ENCODE results near the gene CCNJ. TPM values are rescaled to one million over a fixed set of nuclear protein-coding genes. Genes with fewer than 3 reads are reported as not detected.
A peak's percentile ranks its signal among the peaks of the same experiment; 100 is the strongest.

CCNJ gene
- total and polyA plus RNA-seq, 9 of the 15 experiments (the other 6 are each of a cell fraction or from before 2014, with no cell fraction given), result 0.69 to 15.7 (median 9.2) TPM

- TF ChIP-seq KLF13 (tag; IDR thresholded peaks at IDR 0.05; ENCODE audit: borderline replicate concordance, low read depth) (no peak), LARP7 (IDR thresholded peaks at IDR 0.05) (no peak), KLF16 (IDR thresholded peaks at IDR 0.05) (0 out of 2 replicates have a peak, but pooled peaks have one; percentile 8), CHD4 (IDR thresholded peaks at IDR 0.05; ENCODE audit: insufficient read depth, insufficient replicate concordance, low read depth, low read length, poor library complexity, severe bottlenecking) (no peak), SNIP1 (IDR thresholded peaks at IDR 0.05; ENCODE audit: low read depth) (no peak), POLR3A (IDR thresholded peaks at IDR 0.05; ENCODE audit: borderline replicate concordance, extremely low read depth, insufficient read depth, insufficient read length) (no peak), MTA3 (IDR thresholded peaks at IDR 0.05; ENCODE audit: borderline replicate concordance) (no peak), MCM7 (IDR thresholded peaks at IDR 0.05) (no peak), RB1 (IDR thresholded peaks at IDR 0.05; ENCODE audit: low read depth) (no peak), SMAD1 (IDR thresholded peaks at IDR 0.05; ENCODE audit: low read depth, low read length, partially characterized antibody) (no peak), JUN (IDR thresholded peaks at IDR 0.05; ENCODE audit: borderline replicate concordance, low read depth, low read length) (no peak), JUN (CRISPR knock-in tag; IDR thresholded peaks at IDR 0.05; ENCODE audit: borderline replicate concordance) (no peak), MBD1 (CRISPR knock-in tag; IDR thresholded peaks at IDR 0.05) (no peak), MCM5 (IDR thresholded peaks at IDR 0.05; ENCODE audit: low read depth) (no peak), ZNF444 (CRISPR knock-in tag; IDR thresholded peaks at IDR 0.05) (no peak), RBM39 (optimal IDR thresholded peaks at IDR 0.05; ENCODE audit: low read depth, low read length) (no peak), KAT8 (IDR thresholded peaks at IDR 0.05; ENCODE audit: low read depth) (no peak), SMARCE1 (IDR thresholded peaks at IDR 0.05) (no peak), SMC3 (conservative IDR thresholded peaks at IDR 0.05; ENCODE audit: insufficient read depth, low read depth, low read length) (peak; percentile 68; the same call in 1 of the 2 replicates), ILF3 (IDR thresholded peaks at IDR 0.05; ENCODE audit: borderline replicate concordance) (no peak)
- TF ChIP-seq, protein P1, sequence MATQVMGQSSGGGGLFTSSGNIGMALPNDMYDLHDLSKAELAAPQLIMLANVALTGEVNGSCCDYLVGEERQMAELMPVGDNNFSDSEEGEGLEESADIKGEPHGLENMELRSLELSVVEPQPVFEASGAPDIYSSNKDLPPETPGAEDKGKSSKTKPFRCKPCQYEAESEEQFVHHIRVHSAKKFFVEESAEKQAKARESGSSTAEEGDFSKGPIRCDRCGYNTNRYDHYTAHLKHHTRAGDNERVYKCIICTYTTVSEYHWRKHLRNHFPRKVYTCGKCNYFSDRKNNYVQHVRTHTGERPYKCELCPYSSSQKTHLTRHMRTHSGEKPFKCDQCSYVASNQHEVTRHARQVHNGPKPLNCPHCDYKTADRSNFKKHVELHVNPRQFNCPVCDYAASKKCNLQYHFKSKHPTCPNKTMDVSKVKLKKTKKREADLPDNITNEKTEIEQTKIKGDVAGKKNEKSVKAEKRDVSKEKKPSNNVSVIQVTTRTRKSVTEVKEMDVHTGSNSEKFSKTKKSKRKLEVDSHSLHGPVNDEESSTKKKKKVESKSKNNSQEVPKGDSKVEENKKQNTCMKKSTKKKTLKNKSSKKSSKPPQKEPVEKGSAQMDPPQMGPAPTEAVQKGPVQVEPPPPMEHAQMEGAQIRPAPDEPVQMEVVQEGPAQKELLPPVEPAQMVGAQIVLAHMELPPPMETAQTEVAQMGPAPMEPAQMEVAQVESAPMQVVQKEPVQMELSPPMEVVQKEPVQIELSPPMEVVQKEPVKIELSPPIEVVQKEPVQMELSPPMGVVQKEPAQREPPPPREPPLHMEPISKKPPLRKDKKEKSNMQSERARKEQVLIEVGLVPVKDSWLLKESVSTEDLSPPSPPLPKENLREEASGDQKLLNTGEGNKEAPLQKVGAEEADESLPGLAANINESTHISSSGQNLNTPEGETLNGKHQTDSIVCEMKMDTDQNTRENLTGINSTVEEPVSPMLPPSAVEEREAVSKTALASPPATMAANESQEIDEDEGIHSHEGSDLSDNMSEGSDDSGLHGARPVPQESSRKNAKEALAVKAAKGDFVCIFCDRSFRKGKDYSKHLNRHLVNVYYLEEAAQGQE (IDR thresholded peaks at IDR 0.05; ENCODE audit: borderline replicate concordance), result peak; percentile 70; the same call in 1 of the 2 replicates
- TF ChIP-seq, protein P1 (CRISPR knock-in tag; IDR thresholded peaks at IDR 0.05; ENCODE audit: low read depth), result no peak
These were observed 26.1 kb upstream of the CCNJ start (continued) for GRCh38 chr10:96017191-96017687.

Data from K562 (cell line).